Measurements from ENCODE around the gene ENO1. TPM values are rescaled to one million over a fixed set of nuclear protein-coding genes. Genes with fewer than 3 reads are reported as not detected.
"Not testable (repeated sequence)": the region's sequence is repeated elsewhere in the genome, so short reads cannot be mapped to it uniquely, and the experiment has no call there.

Gene ENO1
- total RNA-seq, 4 donors from 2014 or later, result 453 to 1,066 (median 553) TPM

GRCh38 chr1:8902765-8903164 is 24.3 kb upstream of the ENO1 start:
- TF ChIP-seq EP300 (IDR thresholded peaks at IDR 0.05), result no peak
- TF ChIP-seq CTCF (IDR thresholded peaks at IDR 0.05), result no peak
- TF ChIP-seq POLR2A (IDR thresholded peaks at IDR 0.05), result no peak
- no peak for TF ChIP-seq POLR2AphosphoS5 (IDR thresholded peaks at IDR 0.05)
- Histone ChIP-seq H3K9me3 (no peaks in the 10 kb centered on the region), H3K27me3 (no peaks in the 10 kb centered on the region), H3K27ac (no peak overlapping the region), H3K4me1 (peaks cover 0 to 15% (median 9%) of the 10 kb centered on the region in 3 donors), H3K4me3 (no peak overlapping the region), H3K36me3 (no peaks in the 10 kb centered on the region)
- 71 to 83% methylated on average over 4 of the region's 5 CpGs for WGBS, 2 donors (ENCODE audit: low coverage in 1 of 2)
- no peak for ATAC-seq

GRCh38 chr1:8900684-8901083 is 22.2 kb upstream of the ENO1 start:
- not testable (repeated sequence) for ATAC-seq, H3K36me3 ChIP-seq, H3K9me3 ChIP-seq, H3K27me3 ChIP-seq, H3K27ac ChIP-seq, H3K4me3 ChIP-seq
- H3K4me1 ChIP-seq, result peaks cover 0 to 15% (median 9%) of the 10 kb centered on the region in 3 donors
- 75 to 100% methylated on average over 3 to 4 of the region's 4 CpGs for WGBS, 2 donors (ENCODE audit: low coverage in 1 of 2)

GRCh38 chr1:8899046-8899445 is 20.6 kb upstream of the ENO1 start:
- Histone ChIP-seq H3K9me3 (no peaks in the 10 kb centered on the region), H3K4me3 (no peak overlapping the region), H3K27ac (no peak overlapping the region), H3K27me3 (no peaks in the 10 kb centered on the region), H3K4me1 (peaks cover 0 to 17% (median 6%) of the 10 kb centered on the region in 3 donors), H3K36me3 (no peaks in the 10 kb centered on the region)
- ATAC-seq, result no peak
- WGBS, 2 donors (ENCODE audit: low coverage in 1 of 2), result 93 to 95% methylated on average over 6 to 7 of the region's 7 CpGs
- TF ChIP-seq EP300 (IDR thresholded peaks at IDR 0.05) (no peak), POLR2AphosphoS5 (IDR thresholded peaks at IDR 0.05) (no peak), CTCF (IDR thresholded peaks at IDR 0.05) (no peak), POLR2A (IDR thresholded peaks at IDR 0.05) (no peak)

- not testable (repeated sequence) for ATAC-seq, H3K9me3 ChIP-seq, H3K36me3 ChIP-seq, H3K4me3 ChIP-seq, H3K27ac ChIP-seq, H3K27me3 ChIP-seq
- H3K4me1 ChIP-seq, result peaks cover 0 to 12% (median 2%) of the 10 kb centered on the region in 3 donors
- 88% methylated on average over 3 to 5 of the region's 5 CpGs for WGBS, 2 donors (ENCODE audit: low coverage in 1 of 2)
Observed at GRCh38 chr1:8898418-8898817, 19.9 kb upstream of the ENO1 start.

GRCh38 chr1:8897505-8897904 is 19.0 kb upstream of the ENO1 start:
- not testable (repeated sequence) for H3K9me3 ChIP-seq, H3K36me3 ChIP-seq, H3K27ac ChIP-seq, H3K4me1 ChIP-seq, H3K27me3 ChIP-seq, ATAC-seq, H3K4me3 ChIP-seq
- WGBS, 2 donors (ENCODE audit: low coverage in 1 of 2), result 98% methylated on average over 4 of the region's 4 CpGs; no CpG with 5 or more reads in 1 of the 2 donors

GRCh38 chr1:8896775-8897174 is 18.3 kb upstream of the ENO1 start:
- H3K36me3 ChIP-seq, ATAC-seq, H3K27ac ChIP-seq, H3K4me3 ChIP-seq, H3K4me1 ChIP-seq, H3K9me3 ChIP-seq, H3K27me3 ChIP-seq: not testable (repeated sequence)
- WGBS, 2 donors (ENCODE audit: low coverage in 1 of 2), result 76 to 77% methylated on average over 3 of the region's 3 CpGs

GRCh38 chr1:8892026-8892425 is 13.5 kb upstream of the ENO1 start:
- Histone ChIP-seq H3K27me3 (no peaks in the 10 kb centered on the region), H3K9me3 (no peaks in the 10 kb centered on the region), H3K36me3 (no peaks in the 10 kb centered on the region), H3K27ac (peak overlapping the region in 3 of 4 donors; percentile 82 to 87 (median 85)), H3K4me3 (no peak overlapping the region), H3K4me1 (peaks cover 3 to 30% (median 6%) of the 10 kb centered on the region in 3 donors)
- 56 to 79% methylated on average over 5 to 6 of the region's 6 CpGs for WGBS, 2 donors (ENCODE audit: low coverage in 1 of 2)
- ATAC-seq, result no peak
- TF ChIP-seq POLR2AphosphoS5 (IDR thresholded peaks at IDR 0.05), result no peak

GRCh38 chr1:8891401-8891800 is 12.9 kb upstream of the ENO1 start:
- Histone ChIP-seq H3K27me3 (no peaks in the 10 kb centered on the region), H3K36me3 (no peaks in the 10 kb centered on the region), H3K27ac (peak overlapping the region in 3 of 4 donors; percentile 82 to 87 (median 85)), H3K4me3 (no peak overlapping the region), H3K9me3 (no peaks in the 10 kb centered on the region), H3K4me1 (peaks cover 3 to 30% (median 6%) of the 10 kb centered on the region in 3 donors)
- TF ChIP-seq CTCF (IDR thresholded peaks at IDR 0.05), result no peak
- no peak for TF ChIP-seq EP300 (IDR thresholded peaks at IDR 0.05)
- no peak for TF ChIP-seq POLR2A (IDR thresholded peaks at IDR 0.05)
- no peak for TF ChIP-seq POLR2AphosphoS5 (IDR thresholded peaks at IDR 0.05)
- WGBS, 2 donors (ENCODE audit: low coverage in 1 of 2), result 43% methylated on average over 2 to 3 of the region's 3 CpGs
- ATAC-seq, result no peak
